Pancreas (tissue), 10 donors: Measurements from ENCODE around the gene RIMBP2. TPM values are rescaled to one million over a fixed set of nuclear protein-coding genes. Genes with fewer than 3 reads are reported as not detected.
A peak's percentile ranks its signal among the peaks of the same experiment; 100 is the strongest.

ENCODE experiments used
- ATAC-seq, 4 donors: fragments of 200-7000 bp; cut with Tn5 transposase; one replicate each; pipeline versions ENCODE4 v1.8.0 to v1.9.1; 2020; ENCODE audit warnings: mild to moderate bottlenecking in 4 of 4, moderate library complexity in 4 of 4
- DNase-seq, 6 donors: peaks; one replicate each; pipeline ENCODE4 v3.0.0-alpha.2; 2020
- FAIRE-seq: peaks from 2 replicates; lab custom pipeline; 2012; peaks lifted over from hg19 to GRCh38; lab: Jason Lieb, UNC
- H3K27ac ChIP-seq, 4 donors: fragments of 200-600 bp; sonication (generic); 1 replicate in 3 of 4; 2 replicates in 1 of 4; pipeline versions ENCODE4 v1.5.0 to v1.8.0; 2020
- H3K27me3 ChIP-seq, 4 donors: fragments of 200-600 bp; one replicate each; pipeline ENCODE4 v1.8.0; 2021
- H3K36me3 ChIP-seq, 3 donors: fragments of 200-600 bp; sonication (generic) in 1 of 3; one replicate each; pipeline versions ENCODE4 v1.5.0 to v1.8.0; 2020 to 2021
- H3K4me1 ChIP-seq, 3 donors: fragments of 200-600 bp; one replicate each; pipeline ENCODE4 v1.8.0; 2021
- H3K4me3 ChIP-seq, 4 donors: fragments of 200-600 bp; sonication (generic) in 2 of 4; one replicate each; pipeline versions ENCODE4 v1.5.0 to v1.8.0; 2020 to 2021
- H3K9me3 ChIP-seq, 4 donors: fragments of 200-600 bp; one replicate each; pipeline ENCODE4 v1.8.0; 2021
- CTCF ChIP-seq, 4 donors: fragments of 200-600 bp; sonication (generic) in 3 of 4; IDR thresholded peaks; one replicate each; pipeline versions ENCODE4 v1.5.0 to v1.8.0; 2021; ENCODE audit warnings: antibody characterized with exemption in 4 of 4
- WGBS, 2 donors: extraction: QIAGEN DNeasy Blood & Tissue Kit; methylation state at CpG; one replicate each; pipeline ENCODE4 v1.1.7; 2013; 5-methylcytosine and 5-hydroxymethylcytosine counted together
- intact Hi-C, 3 donors: fragments of 100-400 bp; cut with DNase I; formaldehyde crosslinking; loops; one replicate each; pipeline versions ENCODE4 v1.11.1 to v1.14.2; 2022
- polyA plus RNA-seq, 2 donors: library from polyadenylated mRNA; stranded (reverse); fragments of 200-250 nt; gene quantifications; one replicate each; pipeline ENCODE4 v1.2.3, GENCODE V29; 2013
- total RNA-seq, 6 donors: library from RNA; stranded (reverse); fragmentation: NEBNext Ultra II Directional in 4 of 6; extraction: Animal tissue kit (Norgen Biotek cat#: 25700) in 4 of 6; gene quantifications; one replicate each; pipeline versions ENCODE4 v1.2.1 to v1.2.4, GENCODE V29; 2021 to 2023
- donor health status: healthy with polysubstance abuse.
- donor health status: DM: no; HTN: no; CAD: no; lungs with moderate emphysema.
- donor health status: DM: no; HTN: no; CAD: no.
- donor health status: control.
- donor health status: control.
- donor health status: Bipolar disorder and iron deficiency.
- donor health status: DM: yes; HTN: yes; CAD: no.
- donor health status: DM: no; HTN: no; CAD: no.
- donor health status: DM: no; HTN: no; CAD: no.
- donor health status: DM: yes; HTN: yes; CAD: no.

RIMBP2 gene
- total and polyA plus RNA-seq, 8 donors, result 1.6 to 14.9 (median 3.9) TPM

GRCh38 chr12:130458341-130458740 lies 257.8 kb downstream of the RIMBP2 start:
- ATAC-seq, result no peak
- 57 to 75% methylated on average over 12 of the region's 12 CpGs for WGBS, 2 donors
- TF ChIP-seq CTCF (IDR thresholded peaks at IDR 0.05), result no peak

GRCh38 chr12:130457215-130457614 lies 258.9 kb downstream of the RIMBP2 start:
- WGBS, 2 donors, result 64 to 83% methylated on average over 9 of the region's 9 CpGs
- no peaks in the 10 kb centered on the region for H3K36me3 ChIP-seq
- H3K4me3 ChIP-seq, result no peak overlapping the region
- TF ChIP-seq CTCF (IDR thresholded peaks at IDR 0.05), result no peak
- no peak overlapping the region for H3K27ac ChIP-seq
- DNase-seq (no peak), ATAC-seq (no peak), FAIRE-seq (no peak)
- H3K4me1 ChIP-seq, result no peaks in the 10 kb centered on the region
- intact Hi-C loops, result no loop called here
- no peaks in the 10 kb centered on the region for H3K9me3 ChIP-seq
- peaks cover 0 to 7% (median 0%) of the 10 kb centered on the region in 4 donors for H3K27me3 ChIP-seq

More at GRCh38 chr12:130458341-130458740, 257.8 kb downstream of the RIMBP2 start:
- H3K4me1 ChIP-seq, result no peaks in the 10 kb centered on the region
- H3K9me3 ChIP-seq, result no peaks in the 10 kb centered on the region
- no peak for FAIRE-seq
- no peak overlapping the region for H3K27ac ChIP-seq
- H3K27me3 ChIP-seq, result peaks cover 0 to 7% (median 0%) of the 10 kb centered on the region in 4 donors
- H3K4me3 ChIP-seq, result no peak overlapping the region
- no peaks in the 10 kb centered on the region for H3K36me3 ChIP-seq
- intact Hi-C loops, result no loop called here
- no peak for DNase-seq

GRCh38 chr12:130456375-130457199 lies 259.5 kb downstream of the RIMBP2 start:
- H3K36me3 ChIP-seq, result no peaks in the 10 kb centered on the region
- peaks cover 0 to 7% (median 0%) of the 10 kb centered on the region in 4 donors for H3K27me3 ChIP-seq
- intact Hi-C loops, result no loop called here
- 49 to 56% methylated on average over 28 of the region's 28 CpGs for WGBS, 2 donors
- no peak for FAIRE-seq
- peak; percentile 74 to 94 (median 84) for ATAC-seq
- H3K4me1 ChIP-seq, result no peaks in the 10 kb centered on the region
- no peak overlapping the region for H3K4me3 ChIP-seq
- DNase-seq, result peak in 5 of 6 donors; percentile 45 to 88 (median 63)
- TF ChIP-seq CTCF (IDR thresholded peaks at IDR 0.05), result no peak
- H3K27ac ChIP-seq, result no peak overlapping the region
- no peaks in the 10 kb centered on the region for H3K9me3 ChIP-seq

GRCh38 chr12:130455161-130455560 lies 260.9 kb downstream of the RIMBP2 start:
- no peak for TF ChIP-seq CTCF (IDR thresholded peaks at IDR 0.05)
- intact Hi-C loops, result no loop called here
- 66 to 77% methylated on average over 19 of the region's 19 CpGs for WGBS, 2 donors
- H3K27me3 ChIP-seq, result peaks cover 0 to 5% (median 0%) of the 10 kb centered on the region in 4 donors
- FAIRE-seq, result no peak
- no peak for DNase-seq
- ATAC-seq, result no peak
- H3K9me3 ChIP-seq, result no peaks in the 10 kb centered on the region
- no peak overlapping the region for H3K4me3 ChIP-seq
- no peaks in the 10 kb centered on the region for H3K36me3 ChIP-seq
- no peaks in the 10 kb centered on the region for H3K4me1 ChIP-seq
- H3K27ac ChIP-seq, result no peak overlapping the region

GRCh38 chr12:130454296-130454695 lies 261.8 kb downstream of the RIMBP2 start:
- Histone ChIP-seq H3K9me3 (no peaks in the 10 kb centered on the region), H3K4me1 (no peaks in the 10 kb centered on the region), H3K27ac (no peak overlapping the region), H3K27me3 (no peaks in the 10 kb centered on the region), H3K4me3 (no peak overlapping the region), H3K36me3 (no peaks in the 10 kb centered on the region)
- WGBS, 2 donors, result 80 to 88% methylated on average over 9 of the region's 9 CpGs
- FAIRE-seq (no peak), DNase-seq (no peak), ATAC-seq (no peak)
- intact Hi-C loops, result no loop called here
- no peak for TF ChIP-seq CTCF (IDR thresholded peaks at IDR 0.05)
